Esophagus squamous epithelium (tissue), 5 donors: ENCODE measurements around the gene ACHE. TPM values are rescaled to one million over a fixed set of nuclear protein-coding genes. Genes with fewer than 3 reads are reported as not detected.

Experiments used
- DNase-seq: peaks from one replicate; lab custom pipeline; 2025; lab: John Stamatoyannopoulos, UW
- H3K27ac ChIP-seq, 4 donors: fragments of 200-600 bp; sonication (generic); one replicate each; pipeline ENCODE4 v1.5.1; 2016 to 2019; ENCODE audit warnings: mild to moderate bottlenecking in 1 of 4
- H3K27me3 ChIP-seq, 4 donors: fragments of 200-600 bp; sonication (generic); 1 replicate in 3 of 4; 2 replicates in 1 of 4; pipeline versions ENCODE4 v1.5.1 to v1.6.0; 2017 to 2021; ENCODE audit warnings: antibody characterized with exemption in 1 of 4
- H3K36me3 ChIP-seq, 3 donors: fragments of 200-600 bp; sonication (generic); one replicate each; pipeline ENCODE4 v1.5.1; 2016 to 2019
- H3K4me1 ChIP-seq, 3 donors: fragments of 200-600 bp; sonication (generic); one replicate each; pipeline ENCODE4 v1.5.1; 2017 to 2019
- H3K4me3 ChIP-seq, 4 donors: fragments of 200-600 bp; sonication (generic); 1 replicate in 3 of 4; 2 replicates in 1 of 4; pipeline ENCODE4 v1.5.1; 2016 to 2019; ENCODE audit warnings: mild to moderate bottlenecking in 2 of 4, moderate library complexity in 1 of 4
- H3K9me3 ChIP-seq, 3 donors: fragments of 200-600 bp; sonication (generic); one replicate each; pipeline ENCODE4 v1.5.1; 2016 to 2019
- POLR2A ChIP-seq, 4 donors: fragments of 450-650 bp; IDR thresholded peaks; one replicate each; pipeline ENCODE4 v1.6.1; 2017; ENCODE audit warnings: antibody characterized with exemption in 4 of 4, mild to moderate bottlenecking in 4 of 4, moderate library complexity in 3 of 4
- WGBS, 2 donors: methylation state at CpG; one replicate each; pipeline ENCODE4 v1.1.5; 2018; 5-methylcytosine and 5-hydroxymethylcytosine counted together
- intact Hi-C: fragments of 100-400 bp; cut with DNase I; formaldehyde crosslinking; loops from one replicate; pipeline ENCODE4 v1.15.0; 2022
- total RNA-seq, 4 donors: library from RNA; depleted of rRNA; stranded (reverse); fragments of >200 nt; gene quantifications; one replicate each; pipeline ENCODE4 v1.1.0, GENCODE V29; 2016
- TF ChIP-seq, protein P1 (sequence below), 6 experiments: fragments of 450-650 bp in 4 of 6; fragments of 200-600 bp in 2 of 6; sonication (generic) in 2 of 6; IDR thresholded peaks; one replicate each; pipeline ENCODE4 v1.5.1; 2016 to 2019; ENCODE audit warnings: antibody characterized with exemption in 6 of 6, mild to moderate bottlenecking in 4 of 6, moderate library complexity in 4 of 6
- donor health status: DM: yes; HTN: yes; CAD: no.

Gene ACHE
- total RNA-seq, 4 donors from 2014 or later = 0.22 to 1.5 (median 1.3) TPM

DNA sequence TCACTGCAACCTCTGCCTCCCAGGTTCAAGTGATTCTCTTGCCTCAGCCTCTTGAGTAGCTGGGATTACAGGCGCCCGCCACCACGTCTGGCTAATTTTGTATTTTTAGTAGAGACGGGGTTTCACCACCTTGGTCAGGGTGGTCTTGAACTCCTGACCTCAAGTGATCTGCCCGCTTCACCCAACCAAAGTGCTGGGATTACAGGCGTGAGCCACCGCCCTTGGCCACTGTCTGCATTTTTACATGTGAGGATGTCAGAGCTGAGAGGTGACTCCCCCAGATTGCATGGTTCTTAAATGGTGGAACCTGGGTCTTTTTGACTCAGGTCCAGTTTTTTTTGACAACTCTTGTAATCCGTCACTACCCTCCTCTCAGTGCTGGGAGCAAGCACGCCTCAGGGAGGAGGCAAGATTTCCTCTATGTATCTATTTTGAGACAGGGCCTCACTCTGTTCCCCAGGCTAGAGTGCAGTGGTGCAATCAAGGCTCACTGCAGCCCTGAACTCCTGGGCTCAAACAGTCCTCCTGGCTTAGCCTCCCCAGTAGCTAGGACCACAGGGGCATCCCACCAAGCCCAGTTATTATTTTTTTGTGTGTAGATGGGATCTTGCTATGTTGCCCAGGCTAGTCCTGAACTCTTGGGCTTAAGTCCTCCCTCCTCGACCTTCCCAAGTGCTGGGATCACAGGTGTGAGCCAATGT, 21.9 kb downstream of the ACHE start:
- Histone ChIP-seq H3K4me1 (peaks cover 13 to 61% (median 45%) of the 10 kb centered on the region in 3 donors), H3K36me3 (peaks cover 7 to 76% (median 8%) of the 10 kb centered on the region in 3 donors), H3K9me3 (no peaks in the 10 kb centered on the region), H3K27me3 (no peaks in the 10 kb centered on the region), H3K4me3 (peak overlapping the region in 3 of 4 donors; percentile 86 to 100 (median 92)), H3K27ac (peak overlapping the region; percentile 97 to 99 (median 98))
- intact Hi-C loops = no loop called here
- TF ChIP-seq POLR2A (IDR thresholded peaks at IDR 0.05) = no peak
- 89 to 91% methylated on average over 8 to 10 of the region's 10 CpGs for WGBS, 2 donors
- no peak for DNase-seq

DNA sequence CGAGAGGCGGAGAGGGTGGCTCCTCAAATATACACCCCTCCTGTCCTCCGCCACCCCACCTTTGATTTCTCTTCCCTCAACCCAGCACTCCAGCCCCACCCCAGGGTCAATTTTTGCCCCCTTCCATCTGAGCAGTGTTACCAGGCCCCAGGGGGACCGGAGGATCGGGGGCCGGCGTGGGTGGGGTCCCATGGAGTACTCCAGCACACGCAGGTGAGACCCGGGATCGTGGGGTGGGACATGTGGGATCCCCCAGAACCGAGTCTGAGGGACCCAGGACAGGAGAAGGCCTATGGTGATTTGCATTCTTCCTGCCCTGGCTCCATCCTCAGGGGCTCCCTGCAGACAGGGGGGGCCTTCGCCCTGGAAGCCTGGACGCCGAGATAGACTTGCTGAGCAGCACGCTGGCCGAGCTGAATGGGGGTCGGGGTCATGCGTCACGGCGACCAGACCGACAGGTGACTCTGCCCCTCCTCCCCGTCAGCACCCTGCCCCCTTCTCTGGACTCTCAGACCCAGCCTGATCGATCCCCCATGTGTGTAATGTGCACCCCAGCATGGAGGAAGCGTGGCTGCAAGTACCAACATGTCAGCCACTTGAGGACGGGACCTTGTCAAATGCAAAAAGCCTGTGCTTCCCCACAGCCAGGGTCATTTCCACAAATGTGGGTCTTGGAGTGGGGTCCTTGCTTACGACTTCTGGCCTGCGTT, 27.8 kb downstream of the ACHE start:
- Histone ChIP-seq H3K27me3 (no peaks in the 10 kb centered on the region), H3K9me3 (no peaks in the 10 kb centered on the region), H3K36me3 (peaks cover 7 to 49% (median 8%) of the 10 kb centered on the region in 3 donors), H3K27ac (peak overlapping the region; percentile 99 to 100 (median 99)), H3K4me3 (peak overlapping the region; percentile 83 to 99 (median 92)), H3K4me1 (peaks cover 27 to 65% (median 31%) of the 10 kb centered on the region in 3 donors)
- TF ChIP-seq, protein P1, sequence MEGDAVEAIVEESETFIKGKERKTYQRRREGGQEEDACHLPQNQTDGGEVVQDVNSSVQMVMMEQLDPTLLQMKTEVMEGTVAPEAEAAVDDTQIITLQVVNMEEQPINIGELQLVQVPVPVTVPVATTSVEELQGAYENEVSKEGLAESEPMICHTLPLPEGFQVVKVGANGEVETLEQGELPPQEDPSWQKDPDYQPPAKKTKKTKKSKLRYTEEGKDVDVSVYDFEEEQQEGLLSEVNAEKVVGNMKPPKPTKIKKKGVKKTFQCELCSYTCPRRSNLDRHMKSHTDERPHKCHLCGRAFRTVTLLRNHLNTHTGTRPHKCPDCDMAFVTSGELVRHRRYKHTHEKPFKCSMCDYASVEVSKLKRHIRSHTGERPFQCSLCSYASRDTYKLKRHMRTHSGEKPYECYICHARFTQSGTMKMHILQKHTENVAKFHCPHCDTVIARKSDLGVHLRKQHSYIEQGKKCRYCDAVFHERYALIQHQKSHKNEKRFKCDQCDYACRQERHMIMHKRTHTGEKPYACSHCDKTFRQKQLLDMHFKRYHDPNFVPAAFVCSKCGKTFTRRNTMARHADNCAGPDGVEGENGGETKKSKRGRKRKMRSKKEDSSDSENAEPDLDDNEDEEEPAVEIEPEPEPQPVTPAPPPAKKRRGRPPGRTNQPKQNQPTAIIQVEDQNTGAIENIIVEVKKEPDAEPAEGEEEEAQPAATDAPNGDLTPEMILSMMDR (IDR thresholded peaks at IDR 0.05) = no peak
- TF ChIP-seq POLR2A (IDR thresholded peaks at IDR 0.05) = no peak
- WGBS, 2 donors = 13 to 34% methylated on average over 7 of the region's 27 CpGs
- intact Hi-C loops = no loop called here
- DNase-seq = no peak

DNA sequence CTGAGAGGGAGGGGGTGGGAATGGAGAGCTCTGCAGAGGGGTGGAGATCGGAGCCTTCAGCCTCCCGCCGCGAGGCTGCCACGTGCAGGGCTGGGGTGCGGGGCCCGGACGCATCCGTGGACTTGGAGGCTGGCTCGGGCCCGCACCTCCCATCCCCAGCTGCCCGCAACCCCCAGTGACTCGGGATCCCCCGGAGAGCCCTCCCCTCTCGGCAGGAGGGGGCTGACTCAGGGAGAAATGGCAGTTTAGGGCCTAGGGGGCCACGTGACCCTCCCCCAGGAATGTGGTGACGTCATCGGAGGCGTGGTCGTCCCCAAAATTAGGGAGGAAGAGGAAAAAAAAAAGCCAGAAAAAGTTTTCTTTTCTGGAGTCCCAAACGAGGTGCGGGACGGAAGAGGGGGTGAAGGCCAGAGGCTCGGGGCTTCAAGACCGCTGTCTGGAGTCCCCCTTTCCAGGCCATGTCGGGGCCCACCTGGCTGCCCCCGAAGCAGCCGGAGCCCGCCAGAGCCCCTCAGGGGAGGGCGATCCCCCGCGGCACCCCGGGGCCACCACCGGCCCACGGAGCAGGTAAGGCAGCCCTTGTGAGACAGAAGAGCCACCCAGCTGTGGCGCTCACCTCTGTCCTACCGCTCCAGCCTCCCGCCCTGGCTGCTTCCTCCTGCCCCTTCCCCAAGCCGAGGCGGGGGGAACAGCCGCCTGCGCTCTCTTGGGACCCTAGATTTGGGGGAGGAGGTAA, 28.5 kb downstream of the ACHE start, which contains the start of gene TRIP6:
Gene TRIP6 (plus strand): TSS at position 348 of the 736 bp plus-strand sequence. CDS start 111 bp downstream, at position 459.
- Histone ChIP-seq H3K9me3 (no peaks in the 10 kb centered on the region), H3K27ac (peak within 1 kb of the TSS; percentile 99 to 100 (median 99)), H3K27me3 (no peaks in the 10 kb centered on the region), H3K4me1 (peaks cover 27 to 65% (median 31%) of the 10 kb centered on the region in 3 donors), H3K36me3 (peaks cover 2 to 49% (median 11%) of the 10 kb centered on the region in 3 donors), H3K4me3 (peak within 1 kb of the TSS; percentile 83 to 99 (median 92))
- intact Hi-C loops = no loop called here
- 0 to 2% methylated on average over 18 of the region's 42 CpGs for WGBS, 2 donors
- TF ChIP-seq POLR2A (IDR thresholded peaks at IDR 0.05) = peak in 2 of 4 donors; percentile 43 to 50
- TF ChIP-seq, protein P1 (IDR thresholded peaks at IDR 0.05) = peak in 1 of 6 experiments; percentile 3
- no peak for DNase-seq

DNA sequence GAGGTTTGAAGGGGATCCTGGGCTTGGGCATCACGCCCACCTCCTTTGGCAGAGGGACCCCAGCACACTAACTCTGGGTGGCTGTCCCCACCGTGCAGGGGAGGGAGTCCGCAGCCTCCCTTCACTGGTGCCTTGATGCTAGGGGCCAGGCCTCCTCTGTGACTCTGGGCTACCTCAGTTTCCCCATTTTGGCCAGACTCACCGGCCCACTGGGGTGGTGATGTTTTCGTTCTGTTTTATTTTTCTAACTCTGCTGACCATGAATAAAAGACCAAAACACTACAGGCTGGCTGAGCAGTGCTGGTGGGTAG, 29.0 kb downstream of the ACHE start:
- no peak for DNase-seq
- H3K27ac ChIP-seq = peak overlapping the region; percentile 99 to 100 (median 99)
- peaks cover 27 to 65% (median 31%) of the 10 kb centered on the region in 3 donors for H3K4me1 ChIP-seq
- no peaks in the 10 kb centered on the region for H3K27me3 ChIP-seq
- peak overlapping the region; percentile 83 to 99 (median 92) for H3K4me3 ChIP-seq
- no peaks in the 10 kb centered on the region for H3K9me3 ChIP-seq
- TF ChIP-seq, protein P1 (IDR thresholded peaks at IDR 0.05) = no peak
- TF ChIP-seq POLR2A (IDR thresholded peaks at IDR 0.05) = no peak
- H3K36me3 ChIP-seq = peaks cover under 1 to 49% (median 13%) of the 10 kb centered on the region in 3 donors
- WGBS, 2 donors = 12 to 33% methylated on average over 1 to 5 of the region's 5 CpGs
- intact Hi-C loops = no loop called here

DNA sequence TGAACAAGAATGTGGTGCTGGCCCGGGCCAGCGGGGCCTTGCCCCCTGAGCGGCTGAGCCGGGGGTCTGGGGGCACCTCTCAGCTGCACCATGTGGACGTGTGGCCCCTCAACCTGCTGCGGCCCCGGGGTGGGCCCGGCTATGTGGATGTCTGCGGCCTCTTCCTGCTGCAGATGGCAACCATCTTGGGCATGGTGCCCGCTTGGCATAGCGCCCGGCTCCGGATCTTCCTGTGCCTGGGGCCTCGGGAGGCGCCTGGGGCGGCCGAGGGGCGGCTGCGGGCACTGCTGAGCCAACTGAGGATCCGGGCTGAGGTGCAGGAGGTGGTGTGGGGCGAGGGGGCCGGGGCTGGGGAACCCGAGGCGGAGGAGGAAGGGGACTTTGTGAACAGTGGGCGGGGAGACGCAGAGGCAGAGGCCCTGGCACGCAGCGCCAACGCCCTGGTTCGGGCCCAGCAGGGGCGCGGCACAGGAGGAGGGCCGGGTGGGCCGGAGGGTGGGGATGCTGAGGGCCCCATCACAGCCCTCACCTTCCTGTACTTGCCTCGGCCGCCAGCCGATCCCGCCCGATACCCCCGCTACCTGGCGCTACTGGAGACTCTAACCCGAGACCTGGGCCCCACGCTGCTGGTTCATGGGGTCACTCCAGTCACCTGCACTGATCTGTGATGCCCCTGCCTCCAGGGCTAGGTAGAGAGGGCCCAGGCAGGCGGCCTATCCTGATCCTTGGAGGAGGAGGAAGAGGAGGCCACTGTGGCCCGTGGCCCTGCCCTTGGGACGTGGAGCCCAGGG, 29.6 kb downstream of the ACHE start:
- no peak for DNase-seq
- peaks cover 27 to 65% (median 31%) of the 10 kb centered on the region in 3 donors for H3K4me1 ChIP-seq
- peak overlapping the region; percentile 99 to 100 (median 99) for H3K27ac ChIP-seq
- H3K4me3 ChIP-seq = peak overlapping the region; percentile 83 to 99 (median 92)
- H3K36me3 ChIP-seq = peaks cover 5 to 49% (median 13%) of the 10 kb centered on the region in 3 donors
- no peaks in the 10 kb centered on the region for H3K27me3 ChIP-seq
- intact Hi-C loops = no loop called here
- TF ChIP-seq, protein P1 (IDR thresholded peaks at IDR 0.05) = no peak
- TF ChIP-seq POLR2A (IDR thresholded peaks at IDR 0.05) = peak in 1 of 4 donors; percentile 30
- 19 to 26% methylated on average over 9 to 14 of the region's 46 CpGs for WGBS, 2 donors
- H3K9me3 ChIP-seq = no peaks in the 10 kb centered on the region
